HG03064 (cell line): ENCODE measurements around the gene TUBB4B.
A peak's percentile ranks its signal among the peaks of the same experiment; 100 is the strongest.

Source experiments
- ATAC-seq: cut with Tn5 transposase; IDR thresholded peaks from one replicate; pipeline ENCODE4 v1.9.1; 2021; ENCODE audit warnings: low read depth; ENCODE audit not compliant: unreplicated experiment

The TUBB4B gene

GRCh38 chr9:137240841-137241489 lies at the start of gene TUBB4B:
TUBB4B (plus strand) TSS chr9:137241287; CDS start chr9:137241361, 74 bp downstream.
- peak; percentile 67 for ATAC-seq

DNA sequence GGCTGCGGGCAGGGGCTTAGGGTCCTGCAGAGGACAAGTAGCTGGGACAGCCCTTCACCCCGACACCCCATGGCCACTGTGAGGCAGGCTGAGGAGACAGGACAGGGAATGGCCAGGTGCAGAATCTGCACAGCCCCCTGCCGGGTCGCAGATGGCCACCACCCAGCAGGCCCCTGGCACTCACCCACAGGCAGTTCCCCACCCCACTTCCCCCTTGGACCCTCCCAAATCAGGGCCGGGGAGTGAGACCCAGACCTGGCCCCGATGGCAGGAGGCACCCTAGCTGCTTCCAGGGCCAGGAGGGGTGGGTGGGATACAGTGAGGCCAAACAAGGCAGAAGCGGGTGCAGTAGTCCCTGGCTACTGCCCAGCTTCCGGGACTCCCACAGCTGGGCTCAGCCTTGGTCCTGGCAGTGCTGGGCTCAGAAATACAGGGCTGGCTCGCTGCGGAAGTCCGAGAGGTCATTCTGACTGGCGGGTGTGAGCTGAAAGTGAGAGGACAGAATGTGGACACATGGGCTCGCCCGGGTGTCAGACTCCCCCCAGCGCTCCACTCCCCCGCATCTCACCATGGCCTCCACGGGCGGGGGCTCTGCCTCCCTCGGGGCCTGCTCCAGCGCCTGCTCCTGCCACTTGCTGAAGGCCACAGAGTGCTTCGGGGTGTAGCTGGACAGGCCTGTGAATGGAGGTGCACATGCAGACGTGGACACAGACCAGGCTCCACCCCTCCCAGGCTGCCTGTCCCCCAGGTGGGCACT lies 49.2 kb upstream of the TUBB4B start:
- no peak for ATAC-seq

DNA sequence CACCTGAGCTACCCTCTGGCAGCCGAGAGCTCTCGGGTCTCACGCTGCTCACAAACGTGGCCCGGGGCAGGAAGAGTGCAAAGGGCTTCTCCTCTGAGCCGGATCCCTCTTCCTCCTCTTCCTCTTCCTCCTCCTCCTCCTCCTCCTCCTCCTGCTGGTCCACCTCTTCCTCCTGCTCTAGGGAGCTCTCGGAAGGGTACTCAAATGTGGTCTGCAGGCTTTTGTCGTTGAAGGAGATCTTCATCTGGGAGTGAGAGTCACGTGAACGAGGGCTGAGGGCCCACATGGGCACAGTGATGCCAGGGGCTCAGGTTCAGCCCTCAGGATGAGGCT lies 48.7 kb upstream of the TUBB4B start:
- ATAC-seq, result no peak

GRCh38 chr9:137192859-137193258 lies 48.2 kb upstream of the TUBB4B start:
- no peak for ATAC-seq

DNA sequence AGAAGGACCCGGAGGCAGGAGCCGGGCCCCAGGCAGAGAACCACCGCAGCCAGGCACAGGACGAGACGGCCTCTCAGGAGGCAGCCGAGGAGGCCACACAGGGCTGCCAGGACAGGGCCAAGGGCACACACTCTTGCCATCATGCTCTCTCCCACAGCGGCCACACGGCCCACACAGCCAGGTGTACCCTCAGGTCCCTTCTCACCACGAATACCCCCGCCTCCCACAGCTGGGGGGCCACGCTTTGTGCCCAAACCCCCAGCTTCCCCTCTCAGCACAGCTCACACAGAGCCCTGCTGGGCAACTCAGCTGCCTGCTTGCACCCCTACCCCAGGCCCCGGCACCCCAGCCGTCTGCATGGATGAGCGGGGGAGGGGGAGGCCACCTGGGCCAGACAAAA lies 47.3 kb upstream of the TUBB4B start:
- no peak for ATAC-seq

DNA sequence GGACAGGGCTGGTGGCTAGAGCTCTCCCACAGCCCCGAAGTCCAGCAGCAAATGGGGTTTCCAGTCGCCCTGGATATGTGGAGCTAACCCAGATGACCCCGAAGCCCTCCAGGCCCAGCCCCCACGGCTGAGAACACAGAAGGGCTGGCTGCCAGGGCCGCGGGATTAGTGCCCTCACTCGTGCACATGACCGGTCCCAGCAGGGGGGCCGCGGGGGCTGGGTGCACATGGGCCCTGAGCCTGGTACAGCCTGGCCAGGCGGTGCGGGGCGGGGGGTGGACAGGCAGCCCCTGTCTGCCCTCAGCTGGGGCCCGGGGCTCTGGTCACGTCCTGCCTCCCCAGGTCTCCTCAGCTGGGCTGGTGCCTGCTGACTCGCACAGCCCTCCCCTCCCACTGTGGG lies 46.7 kb upstream of the TUBB4B start:
- no peak for ATAC-seq

DNA sequence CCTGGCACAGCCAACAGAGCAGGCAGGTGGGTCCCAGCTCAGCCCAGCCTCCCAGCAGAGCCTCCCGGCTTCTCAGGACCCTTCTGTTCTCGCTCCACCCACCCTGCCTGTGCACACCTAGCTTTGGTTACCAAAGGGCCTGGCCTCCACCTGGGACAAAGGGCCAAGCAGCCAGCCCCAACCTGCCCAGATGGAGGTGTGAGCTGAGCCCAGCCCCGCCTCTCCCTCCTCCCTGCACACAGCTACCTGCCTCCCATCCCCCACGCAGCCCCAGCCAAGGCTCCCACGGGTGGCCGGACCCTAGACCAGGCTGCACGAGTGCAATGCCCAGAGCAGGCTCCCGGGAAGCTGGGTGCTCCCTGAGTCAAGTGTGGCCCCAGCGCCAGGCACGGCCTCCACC lies 46.2 kb upstream of the TUBB4B start:
- ATAC-seq, result no peak

DNA sequence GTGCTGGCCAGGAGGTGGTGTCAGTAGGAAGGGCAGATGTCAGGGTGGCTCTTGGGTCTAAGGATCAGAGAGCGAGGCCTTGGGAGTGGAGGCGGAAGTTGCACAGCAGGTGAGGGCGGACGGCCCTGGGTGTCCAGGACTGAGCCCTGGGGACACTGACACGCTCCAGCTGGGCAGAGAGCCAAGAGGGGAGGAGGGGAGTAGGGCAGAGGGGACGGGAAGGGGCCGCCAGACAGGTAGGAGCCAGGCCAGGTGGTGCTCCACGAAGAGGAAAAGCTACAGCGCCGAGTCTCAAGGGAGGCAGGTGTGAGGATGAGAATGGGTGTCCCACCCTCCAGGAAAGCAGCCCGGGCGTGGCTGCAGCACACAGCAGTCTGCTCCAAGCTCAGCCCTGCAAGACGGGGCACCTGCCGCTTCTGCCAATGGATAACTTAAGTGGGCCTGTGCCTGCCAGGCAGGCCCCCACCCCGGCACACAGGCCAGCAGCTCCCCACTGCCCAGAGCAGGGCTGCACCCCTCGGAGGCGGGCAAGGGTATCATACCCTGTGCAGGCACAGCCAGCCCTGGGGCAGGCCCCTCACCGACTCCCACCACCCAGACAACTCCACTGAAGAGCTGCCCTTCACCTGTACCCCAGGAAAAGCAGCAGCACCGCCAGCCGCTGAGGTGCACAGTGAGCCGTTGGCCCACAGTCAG lies 45.4 kb upstream of the TUBB4B start:
- ATAC-seq, result no peak

DNA sequence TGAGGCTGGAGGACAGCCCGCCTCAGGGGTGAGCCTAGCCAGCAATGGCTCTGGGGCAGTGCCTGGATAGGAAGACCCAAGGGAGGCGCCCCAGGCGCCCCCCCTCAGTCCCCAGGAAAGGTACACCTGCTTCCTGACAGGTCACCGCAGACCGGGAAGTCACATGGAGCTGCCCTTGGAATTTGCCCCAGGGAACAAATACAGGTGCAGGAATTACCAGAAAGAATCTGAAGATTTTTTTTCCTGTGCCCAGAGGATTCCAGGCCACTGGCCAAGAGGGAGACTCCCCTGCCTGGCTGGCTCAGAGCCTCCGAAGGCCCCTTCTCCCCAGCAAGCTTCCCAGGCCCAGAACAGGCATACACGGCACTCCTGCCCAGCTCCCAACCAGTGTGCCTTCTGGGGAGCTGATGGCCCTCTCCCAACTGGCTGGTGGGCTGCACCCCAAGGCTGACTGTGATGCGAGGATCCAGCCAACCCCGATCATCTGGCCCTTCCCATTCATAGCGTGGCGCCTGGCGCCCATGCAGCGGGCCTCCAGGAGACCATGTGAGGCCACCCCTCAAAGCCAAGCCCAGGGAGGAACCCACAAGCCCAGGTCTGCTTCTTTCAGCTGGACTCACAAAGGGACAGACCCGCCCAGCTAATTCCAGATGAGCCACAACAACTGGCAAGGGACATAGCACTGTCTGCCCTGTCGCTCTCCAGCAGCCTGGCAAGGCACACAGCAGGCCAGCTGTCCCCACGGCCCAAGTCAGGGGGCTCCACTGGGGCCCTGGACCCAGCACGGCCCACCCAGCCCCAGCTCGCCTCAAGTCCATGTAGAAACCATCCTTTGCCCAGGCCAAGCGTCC lies 42.8 kb upstream of the TUBB4B start:
- no peak for ATAC-seq

- no peak for ATAC-seq
Measured at GRCh38 chr9:137198902-137199283, 42.2 kb upstream of the TUBB4B start.

DNA sequence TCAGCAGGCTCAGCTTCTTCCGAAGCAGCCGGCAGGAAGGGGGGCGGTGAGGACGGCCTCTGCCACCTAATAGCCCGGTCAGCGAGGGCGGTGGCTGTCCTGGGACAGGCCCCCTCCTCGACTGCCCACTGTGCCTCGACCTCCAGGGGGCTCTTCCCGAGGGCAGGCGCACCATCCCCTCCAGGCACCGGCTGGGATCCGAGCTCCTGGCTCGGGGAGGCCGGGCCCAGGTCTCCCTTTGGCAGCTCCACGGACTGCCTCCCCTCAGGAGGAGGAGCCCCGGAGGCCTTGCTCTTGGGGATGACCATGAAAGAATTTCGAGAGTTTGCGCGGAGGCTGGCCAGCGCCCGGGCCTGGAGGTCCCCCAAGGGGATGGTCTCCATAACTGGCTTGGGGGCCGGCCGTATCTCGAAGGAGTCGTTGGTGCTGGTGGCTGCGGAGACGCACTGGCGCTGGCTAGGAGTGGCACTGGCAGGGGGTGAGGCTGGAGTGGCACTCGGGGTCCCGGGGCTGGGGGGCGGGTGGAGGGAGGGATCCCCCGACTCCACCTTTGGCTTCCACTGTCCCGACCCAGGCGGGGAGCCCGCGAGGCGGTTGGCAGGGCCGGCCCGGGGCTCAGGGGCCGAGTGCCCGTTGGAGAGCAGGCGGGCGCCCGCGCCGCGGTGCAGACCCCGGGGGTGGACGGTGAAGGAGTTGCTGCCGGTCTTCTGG lies 41.5 kb upstream of the TUBB4B start:
- no peak for ATAC-seq

- ATAC-seq, result peak; percentile 84
Measured at GRCh38 chr9:137200311-137201204, 40.5 kb upstream of the TUBB4B start, which contains the start of gene TPRN. TPRN (minus strand) TSS chr9:137200741; CDS start chr9:137200711, 30 bp downstream.

DNA sequence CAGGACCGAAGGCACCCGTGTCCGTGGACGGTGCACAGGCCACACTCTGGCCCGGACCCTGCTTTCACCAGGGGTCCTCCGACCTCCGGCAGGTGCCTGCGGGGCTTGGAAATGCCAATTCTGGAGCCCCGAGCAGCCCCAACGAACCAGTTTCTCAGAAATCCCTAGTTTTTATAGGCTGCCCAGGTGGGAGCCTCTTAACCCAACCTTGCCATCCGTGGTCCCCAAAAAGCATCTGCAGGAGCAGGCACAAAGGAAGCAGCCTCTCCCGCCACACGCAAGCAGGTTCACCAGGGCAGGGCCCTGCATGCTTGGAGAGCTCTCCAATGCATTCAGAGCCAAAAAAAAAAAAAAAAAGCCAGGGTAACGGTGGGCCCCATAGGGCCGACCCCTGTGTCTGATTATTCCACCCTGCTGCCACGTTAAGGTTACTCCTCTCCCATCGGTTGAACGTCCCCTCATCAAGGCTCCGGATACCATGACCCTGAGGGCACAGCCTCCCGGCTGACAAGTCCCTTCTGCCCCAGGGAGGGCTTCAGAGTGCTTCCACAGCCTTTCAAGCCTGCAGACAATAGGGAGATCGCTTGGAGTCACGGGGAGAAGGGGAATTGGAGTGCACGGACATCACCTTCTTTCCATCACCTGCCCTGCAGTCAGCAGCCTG lies 39.8 kb upstream of the TUBB4B start:
- no peak for ATAC-seq

DNA sequence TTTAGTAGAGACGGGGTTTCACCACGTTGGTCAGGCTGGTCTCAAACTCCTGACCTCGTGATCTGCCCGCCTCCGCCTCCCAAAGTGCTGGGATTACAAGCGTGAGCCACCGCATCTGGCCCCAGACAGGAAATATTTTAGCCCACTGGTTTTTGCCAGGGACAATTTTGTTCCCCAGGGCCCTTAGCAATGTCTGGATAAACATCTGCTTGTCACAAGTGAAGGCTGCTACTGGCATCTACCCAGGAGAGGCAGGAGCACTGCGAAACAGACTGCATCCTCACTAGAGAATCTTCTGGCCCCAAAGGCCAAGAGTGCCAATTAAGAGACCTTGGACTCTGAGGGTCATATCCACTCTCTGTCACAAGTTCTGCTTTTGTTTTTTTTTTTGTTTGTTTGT lies 38.1 kb upstream of the TUBB4B start:
- ATAC-seq, result no peak

DNA sequence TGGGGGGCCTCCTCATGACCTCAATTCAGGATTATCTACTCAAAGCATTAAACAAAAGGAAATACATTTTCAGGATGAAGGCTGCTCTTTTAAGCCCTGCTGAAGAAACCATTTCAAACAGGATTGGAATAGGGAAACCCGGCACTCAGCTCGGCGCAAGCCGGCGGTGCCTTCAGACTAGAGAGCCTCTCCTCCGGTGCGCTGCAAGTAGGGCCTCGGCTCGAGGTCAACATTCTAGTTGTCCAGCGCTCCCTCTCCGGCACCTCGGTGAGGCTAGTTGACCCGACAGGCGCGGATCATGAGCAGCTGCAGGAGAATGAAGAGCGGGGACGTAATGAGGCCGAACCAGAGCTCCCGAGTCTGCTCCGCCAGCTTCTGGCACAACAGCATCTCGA lies 36.4 kb upstream of the TUBB4B start:
- ATAC-seq, result no peak

DNA sequence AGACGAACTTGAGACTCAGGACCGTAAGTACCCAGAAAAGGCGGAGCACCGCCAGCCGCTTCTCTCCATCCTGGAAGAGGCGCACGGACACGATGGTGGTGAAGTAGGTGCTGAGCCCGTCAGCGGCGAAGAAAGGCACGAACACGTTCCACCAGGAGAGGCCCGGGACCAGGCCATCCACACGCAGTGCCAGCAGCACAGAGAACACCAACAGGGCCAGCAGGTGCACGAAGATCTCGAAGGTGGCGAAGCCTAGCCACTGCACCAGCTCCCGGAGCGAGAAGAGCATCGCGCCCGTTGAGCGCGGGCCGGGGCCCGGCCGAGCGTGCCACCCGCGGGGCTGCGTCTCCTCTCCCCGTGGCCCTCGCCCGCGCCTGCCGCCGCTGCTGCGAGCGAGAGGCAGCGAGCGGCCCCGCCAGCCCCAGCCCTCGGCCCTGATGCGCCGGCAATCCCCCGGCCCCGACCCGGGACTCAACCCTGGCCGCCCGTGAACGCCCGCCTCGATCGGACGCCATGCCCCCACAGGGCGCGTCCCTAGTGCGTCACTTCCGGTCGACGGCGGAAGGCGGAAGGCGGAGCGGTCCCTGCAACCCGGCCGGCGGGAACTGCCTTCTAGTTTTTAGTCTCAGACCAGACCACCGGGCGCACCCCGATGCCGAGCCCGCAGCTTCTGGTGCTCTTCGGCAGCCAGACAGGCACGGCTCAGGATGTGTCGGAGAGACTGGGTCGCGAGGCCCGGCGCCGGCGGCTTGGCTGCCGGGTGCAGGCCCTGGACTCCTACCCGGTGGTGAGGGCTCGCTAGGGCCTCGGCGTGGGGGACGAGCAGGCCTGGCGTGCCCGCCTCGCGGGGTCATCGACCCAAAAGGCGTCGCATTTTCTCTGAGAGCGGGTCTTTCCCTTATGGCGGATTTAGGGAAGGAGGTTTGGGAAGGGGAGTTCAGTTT lies 35.7 kb upstream of the TUBB4B start, which contains the start of the genes NDOR1 and TMEM203:
TSS of gene NDOR1 (plus strand) at position 575 of the 944 bp plus-strand sequence. CDS start at position 653, 78 bp downstream.
TSS of gene TMEM203 (minus strand) at position 523 of the 944 bp plus-strand sequence. CDS start at position 289, 234 bp downstream.
- ATAC-seq, result no peak

DNA sequence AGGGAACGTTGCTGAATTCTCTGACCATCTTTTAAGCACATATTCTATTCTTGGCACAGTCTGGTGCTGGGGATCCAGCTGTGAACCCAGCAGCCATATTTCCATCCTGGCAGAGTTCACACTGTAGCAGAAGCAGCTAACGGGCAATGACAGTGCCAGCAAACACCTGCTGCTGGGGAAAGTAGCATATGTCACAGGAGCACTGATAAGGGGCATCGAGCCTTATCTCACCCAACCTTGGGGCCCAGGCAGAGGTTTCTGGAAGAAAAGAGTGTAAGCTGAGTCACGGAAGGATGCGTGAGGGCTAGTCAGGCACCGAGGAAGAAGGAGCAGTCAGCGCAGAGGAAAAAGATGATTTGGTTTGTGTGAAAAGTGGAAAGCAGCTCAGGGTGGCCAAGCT lies 34.5 kb upstream of the TUBB4B start:
- ATAC-seq, result no peak
